ENCODE data around the gene ATAD3C.
"Not testable (repeated sequence)": the region's sequence is repeated elsewhere in the genome, so short reads cannot be mapped to it uniquely, and the experiment has no call there.

ATAD3C gene

DNA sequence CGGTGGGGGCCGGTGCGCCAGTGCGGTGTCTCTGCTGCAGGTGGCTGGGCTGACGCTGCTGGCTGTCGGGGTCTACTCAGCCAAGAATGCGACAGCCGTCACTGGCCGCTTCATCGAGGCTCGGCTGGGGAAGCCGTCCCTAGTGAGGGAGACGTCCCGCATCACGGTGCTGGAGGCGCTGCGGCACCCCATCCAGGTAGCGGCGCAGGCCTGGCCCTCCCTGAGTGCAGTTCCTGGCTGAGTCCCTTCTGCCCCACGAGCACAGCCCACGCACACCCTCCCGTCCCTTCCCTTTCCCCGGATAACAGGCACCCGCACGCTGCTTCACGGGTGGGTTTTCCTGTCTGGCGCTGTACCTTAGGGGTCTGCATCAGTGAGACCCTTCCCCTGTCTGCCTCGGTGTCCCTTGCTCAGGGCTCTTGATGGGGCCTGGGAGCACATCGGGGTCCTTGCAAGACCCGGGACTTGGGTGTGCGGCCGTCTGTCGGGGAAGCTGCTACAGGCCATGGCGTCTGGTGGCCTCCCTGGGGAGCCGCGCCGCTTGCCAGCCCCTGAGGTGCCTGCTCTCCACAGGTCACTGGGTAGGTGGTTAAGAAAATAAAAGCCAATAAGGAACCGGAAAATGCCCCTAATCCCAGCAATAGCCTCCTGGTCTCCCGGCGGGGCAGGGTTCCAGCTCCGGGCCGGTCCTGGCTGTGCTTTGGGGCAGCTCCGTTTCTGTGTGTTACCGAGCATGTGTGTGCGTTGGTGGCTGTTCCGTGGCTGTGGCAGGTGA is 35.7 kb downstream of the ATAD3C start:
- H3K9me3 ChIP-seq (ENCODE audit: control insufficient read depth, insufficient read depth, low read length); H3K9ac ChIP-seq (ENCODE audit: low read depth, low read length); H3K27ac ChIP-seq (ENCODE audit: low read depth, low read length); H3K4me1 ChIP-seq (ENCODE audit: control insufficient read depth, insufficient read depth, low read length); H3K4me3 ChIP-seq (ENCODE audit: low read depth, low read length); H3K27me3 ChIP-seq (ENCODE audit: control insufficient read depth, insufficient read depth, low read length): not testable (repeated sequence)
- peaks cover 71% of the 10 kb centered on the region for H3K36me3 ChIP-seq (ENCODE audit: control insufficient read depth, insufficient read depth, low read length)

DNA sequence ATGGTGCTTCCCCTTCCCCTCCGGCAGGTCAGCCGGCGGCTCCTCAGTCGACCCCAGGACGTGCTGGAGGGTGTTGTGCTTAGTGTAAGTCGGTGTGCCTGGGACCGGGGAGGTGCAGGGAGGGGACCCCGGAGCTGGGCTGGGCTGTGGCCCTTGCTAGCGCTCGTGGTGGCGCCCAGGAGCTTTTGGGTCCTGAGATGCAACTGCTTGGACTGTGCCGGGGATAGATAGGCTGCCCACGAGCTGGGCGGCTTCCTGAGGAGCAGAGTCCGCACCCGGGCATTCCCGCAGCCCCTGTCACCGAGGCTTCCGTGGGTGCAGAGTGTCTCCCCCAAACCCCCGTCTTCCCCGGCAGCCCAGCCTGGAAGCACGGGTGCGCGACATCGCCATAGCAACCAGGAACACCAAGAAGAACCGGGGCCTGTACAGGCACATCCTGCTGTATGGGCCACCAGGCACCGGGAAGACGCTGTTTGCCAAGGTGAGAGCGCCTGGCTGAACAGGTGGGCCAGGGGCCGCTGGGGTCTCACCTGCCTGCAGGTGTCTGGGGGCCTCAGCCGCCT is 36.3 kb downstream of the ATAD3C start:
- not testable (repeated sequence) for H3K9ac ChIP-seq (ENCODE audit: low read depth, low read length); H3K9me3 ChIP-seq (ENCODE audit: control insufficient read depth, insufficient read depth, low read length); H3K4me3 ChIP-seq (ENCODE audit: low read depth, low read length); H3K27ac ChIP-seq (ENCODE audit: low read depth, low read length); H3K27me3 ChIP-seq (ENCODE audit: control insufficient read depth, insufficient read depth, low read length); H3K4me1 ChIP-seq (ENCODE audit: control insufficient read depth, insufficient read depth, low read length)
- H3K36me3 ChIP-seq (ENCODE audit: control insufficient read depth, insufficient read depth, low read length): peaks cover 73% of the 10 kb centered on the region

- H3K27ac ChIP-seq (ENCODE audit: low read depth, low read length): no peak overlapping the region
- H3K4me1 ChIP-seq (ENCODE audit: control insufficient read depth, insufficient read depth, low read length): no peaks in the 10 kb centered on the region
- H3K9me3 ChIP-seq (ENCODE audit: control insufficient read depth, insufficient read depth, low read length): no peaks in the 10 kb centered on the region
- no peak overlapping the region for H3K4me3 ChIP-seq (ENCODE audit: low read depth, low read length)
- peaks cover 75% of the 10 kb centered on the region for H3K36me3 ChIP-seq (ENCODE audit: control insufficient read depth, insufficient read depth, low read length)
- H3K9ac ChIP-seq (ENCODE audit: low read depth, low read length): no peak overlapping the region
- no peaks in the 10 kb centered on the region for H3K27me3 ChIP-seq (ENCODE audit: control insufficient read depth, insufficient read depth, low read length)
Observed at GRCh38 chr1:1487701-1488100, 38.2 kb downstream of the ATAD3C start.

- peaks cover 68% of the 10 kb centered on the region for H3K36me3 ChIP-seq (ENCODE audit: control insufficient read depth, insufficient read depth, low read length)
- H3K4me3 ChIP-seq (ENCODE audit: low read depth, low read length): no peak overlapping the region
- H3K27me3 ChIP-seq (ENCODE audit: control insufficient read depth, insufficient read depth, low read length): no peaks in the 10 kb centered on the region
- no peaks in the 10 kb centered on the region for H3K4me1 ChIP-seq (ENCODE audit: control insufficient read depth, insufficient read depth, low read length)
- H3K27ac ChIP-seq (ENCODE audit: low read depth, low read length): no peak overlapping the region
- no peak overlapping the region for H3K9ac ChIP-seq (ENCODE audit: low read depth, low read length)
- H3K9me3 ChIP-seq (ENCODE audit: control insufficient read depth, insufficient read depth, low read length): no peaks in the 10 kb centered on the region
Observed at GRCh38 chr1:1489231-1489630, 39.7 kb downstream of the ATAD3C start.

GRCh38 chr1:1489861-1490260 is 40.4 kb downstream of the ATAD3C start:
- no peaks in the 10 kb centered on the region for H3K9me3 ChIP-seq (ENCODE audit: control insufficient read depth, insufficient read depth, low read length)
- H3K4me3 ChIP-seq (ENCODE audit: low read depth, low read length): no peak overlapping the region
- peaks cover 63% of the 10 kb centered on the region for H3K36me3 ChIP-seq (ENCODE audit: control insufficient read depth, insufficient read depth, low read length)
- H3K27ac ChIP-seq (ENCODE audit: low read depth, low read length): no peak overlapping the region
- H3K9ac ChIP-seq (ENCODE audit: low read depth, low read length): no peak overlapping the region
- no peaks in the 10 kb centered on the region for H3K4me1 ChIP-seq (ENCODE audit: control insufficient read depth, insufficient read depth, low read length)
- H3K27me3 ChIP-seq (ENCODE audit: control insufficient read depth, insufficient read depth, low read length): no peaks in the 10 kb centered on the region

- H3K4me1 ChIP-seq (ENCODE audit: control insufficient read depth, insufficient read depth, low read length): no peaks in the 10 kb centered on the region
- no peak overlapping the region for H3K4me3 ChIP-seq (ENCODE audit: low read depth, low read length)
- H3K27ac ChIP-seq (ENCODE audit: low read depth, low read length): no peak overlapping the region
- no peaks in the 10 kb centered on the region for H3K27me3 ChIP-seq (ENCODE audit: control insufficient read depth, insufficient read depth, low read length)
- no peak overlapping the region for H3K9ac ChIP-seq (ENCODE audit: low read depth, low read length)
- H3K36me3 ChIP-seq (ENCODE audit: control insufficient read depth, insufficient read depth, low read length): peaks cover 65% of the 10 kb centered on the region
- no peaks in the 10 kb centered on the region for H3K9me3 ChIP-seq (ENCODE audit: control insufficient read depth, insufficient read depth, low read length)
Observed at GRCh38 chr1:1490633-1491230, 41.2 kb downstream of the ATAD3C start.

GRCh38 chr1:1491601-1492000 is 42.1 kb downstream of the ATAD3C start:
- Histone ChIP-seq H3K9ac (ENCODE audit: low read depth, low read length) (no peak overlapping the region), H3K4me1 (ENCODE audit: control insufficient read depth, insufficient read depth, low read length) (no peaks in the 10 kb centered on the region), H3K27ac (ENCODE audit: low read depth, low read length) (no peak overlapping the region), H3K27me3 (ENCODE audit: control insufficient read depth, insufficient read depth, low read length) (no peaks in the 10 kb centered on the region), H3K9me3 (ENCODE audit: control insufficient read depth, insufficient read depth, low read length) (no peaks in the 10 kb centered on the region), H3K36me3 (ENCODE audit: control insufficient read depth, insufficient read depth, low read length) (peaks cover 59% of the 10 kb centered on the region), H3K4me3 (ENCODE audit: low read depth, low read length) (no peak overlapping the region)

DNA sequence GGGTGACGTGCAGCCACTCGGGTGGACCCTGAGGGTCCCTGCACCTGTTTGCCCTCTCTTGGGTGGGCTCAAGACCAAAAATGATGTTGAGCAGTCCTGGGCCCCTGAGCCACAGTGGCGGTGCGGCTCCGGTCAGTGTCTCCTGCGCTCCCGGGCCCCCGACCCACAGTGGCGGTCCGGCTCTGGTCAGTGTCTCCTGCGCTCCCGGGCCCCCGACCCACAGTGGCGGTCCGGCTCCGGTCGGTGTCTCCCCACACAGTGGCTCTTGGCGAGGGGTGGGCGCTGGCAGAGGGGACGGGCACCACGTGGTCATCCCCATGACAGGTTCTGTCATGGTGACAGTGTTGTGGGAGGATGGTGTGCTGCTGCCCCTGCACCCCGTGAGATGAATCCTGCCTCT is 44.8 kb downstream of the ATAD3C start:
- H3K9ac ChIP-seq (ENCODE audit: low read depth, low read length); H3K4me3 ChIP-seq (ENCODE audit: low read depth, low read length); H3K9me3 ChIP-seq (ENCODE audit: control insufficient read depth, insufficient read depth, low read length); H3K27ac ChIP-seq (ENCODE audit: low read depth, low read length); H3K4me1 ChIP-seq (ENCODE audit: control insufficient read depth, insufficient read depth, low read length); H3K27me3 ChIP-seq (ENCODE audit: control insufficient read depth, insufficient read depth, low read length): not testable (repeated sequence)
- peaks cover 38% of the 10 kb centered on the region for H3K36me3 ChIP-seq (ENCODE audit: control insufficient read depth, insufficient read depth, low read length)

- not testable (repeated sequence) for H3K27ac ChIP-seq (ENCODE audit: low read depth, low read length); H3K9me3 ChIP-seq (ENCODE audit: control insufficient read depth, insufficient read depth, low read length); H3K4me3 ChIP-seq (ENCODE audit: low read depth, low read length); H3K9ac ChIP-seq (ENCODE audit: low read depth, low read length); H3K4me1 ChIP-seq (ENCODE audit: control insufficient read depth, insufficient read depth, low read length); H3K27me3 ChIP-seq (ENCODE audit: control insufficient read depth, insufficient read depth, low read length)
- H3K36me3 ChIP-seq (ENCODE audit: control insufficient read depth, insufficient read depth, low read length): peaks cover 28% of the 10 kb centered on the region
Observed at GRCh38 chr1:1495461-1495975, 46.0 kb downstream of the ATAD3C start.

- not testable (repeated sequence) for H3K27me3 ChIP-seq (ENCODE audit: control insufficient read depth, insufficient read depth, low read length); H3K4me1 ChIP-seq (ENCODE audit: control insufficient read depth, insufficient read depth, low read length); H3K4me3 ChIP-seq (ENCODE audit: low read depth, low read length); H3K27ac ChIP-seq (ENCODE audit: low read depth, low read length); H3K9me3 ChIP-seq (ENCODE audit: control insufficient read depth, insufficient read depth, low read length); H3K36me3 ChIP-seq (ENCODE audit: control insufficient read depth, insufficient read depth, low read length); H3K9ac ChIP-seq (ENCODE audit: low read depth, low read length)
Observed at GRCh38 chr1:1504777-1505365, 55.4 kb downstream of the ATAD3C start.

GRCh38 chr1:1505366-1505798 is 55.9 kb downstream of the ATAD3C start:
- H3K27ac ChIP-seq (ENCODE audit: low read depth, low read length); H3K9me3 ChIP-seq (ENCODE audit: control insufficient read depth, insufficient read depth, low read length); H3K4me3 ChIP-seq (ENCODE audit: low read depth, low read length); H3K4me1 ChIP-seq (ENCODE audit: control insufficient read depth, insufficient read depth, low read length); H3K27me3 ChIP-seq (ENCODE audit: control insufficient read depth, insufficient read depth, low read length); H3K9ac ChIP-seq (ENCODE audit: low read depth, low read length); H3K36me3 ChIP-seq (ENCODE audit: control insufficient read depth, insufficient read depth, low read length): not testable (repeated sequence)
